Umbilical cord (tissue), 2 donors: ENCODE measurements around the gene PSMD14. TPM values are rescaled to one million over a fixed set of nuclear protein-coding genes. Genes with fewer than 3 reads are reported as not detected.

ENCODE experiments used
- DNase-seq: peaks from one replicate; pipeline ENCODE4 v3.0.0-alpha.2; 2015; ENCODE audit warnings: low spot score
- total RNA-seq: library from RNA; depleted of rRNA; stranded (reverse); fragments of >200 nt; gene quantifications from one replicate; pipeline ENCODE4 v1.2.3, GENCODE V29; 2014; ENCODE audit warnings: low replicate concordance; ENCODE audit not compliant: insufficient read depth

Gene PSMD14
- total RNA-seq, 1 donor from 2014 or later = 33.7 TPM

- DNase-seq = no peak
Observed at GRCh38 chr2:161418715-161419637, 110.8 kb downstream of the PSMD14 start.

- DNase-seq = no peak
Observed at GRCh38 chr2:161419638-161420190, 111.5 kb downstream of the PSMD14 start.

GRCh38 chr2:161420406-161421074, 112.3 kb downstream of the PSMD14 start:
- no peak for DNase-seq

GRCh38 chr2:161421686-161422085, 113.5 kb downstream of the PSMD14 start:
- DNase-seq = no peak

- no peak for DNase-seq
Observed at GRCh38 chr2:161422816-161423403, 114.7 kb downstream of the PSMD14 start.

- no peak for DNase-seq
Observed at GRCh38 chr2:161423421-161424393, 115.5 kb downstream of the PSMD14 start.

GRCh38 chr2:161424394-161424769, 116.2 kb downstream of the PSMD14 start:
- DNase-seq = no peak

GRCh38 chr2:161424891-161425727, 116.9 kb downstream of the PSMD14 start:
- no peak for DNase-seq

GRCh38 chr2:161425728-161426454, 117.7 kb downstream of the PSMD14 start:
- DNase-seq = no peak

GRCh38 chr2:161426455-161426921, 118.3 kb downstream of the PSMD14 start:
- DNase-seq = peak; percentile 54

- peak; percentile 13 for DNase-seq
Observed at GRCh38 chr2:161426922-161427663, 118.9 kb downstream of the PSMD14 start.

- no peak for DNase-seq
Observed at GRCh38 chr2:161427664-161428587, 119.7 kb downstream of the PSMD14 start.

GRCh38 chr2:161430386-161430785, 122.2 kb downstream of the PSMD14 start:
- no peak for DNase-seq

GRCh38 chr2:161432107-161432506, 123.9 kb downstream of the PSMD14 start:
- no peak for DNase-seq

- DNase-seq = no peak
Observed at GRCh38 chr2:161434118-161434517, 125.9 kb downstream of the PSMD14 start.

GRCh38 chr2:161436411-161436810, 128.2 kb downstream of the PSMD14 start:
- DNase-seq = peak; percentile 29

- DNase-seq = no peak
Observed at GRCh38 chr2:161438598-161438997, 130.4 kb downstream of the PSMD14 start.
